Measurements from ENCODE around the gene UVSSA.

UVSSA gene

GRCh38 chr4:1399508-1400190 lies 52.6 kb downstream of the UVSSA start:
- no peak for DNase-seq

GRCh38 chr4:1400191-1400805 lies 53.3 kb downstream of the UVSSA start:
- no peak for DNase-seq

GRCh38 chr4:1400831-1401408 lies 53.9 kb downstream of the UVSSA start:
- no peak for DNase-seq

- DNase-seq: no peak
Measured at GRCh38 chr4:1401409-1402020, 54.5 kb downstream of the UVSSA start.

GRCh38 chr4:1402021-1402515 lies 55.1 kb downstream of the UVSSA start:
- no peak for DNase-seq

- no peak for DNase-seq
Measured at GRCh38 chr4:1402516-1403091, 55.6 kb downstream of the UVSSA start.

GRCh38 chr4:1403177-1403583 lies 56.2 kb downstream of the UVSSA start:
- no peak for DNase-seq

GRCh38 chr4:1403591-1404572 lies 56.9 kb downstream of the UVSSA start:
- DNase-seq: no peak

- no peak for DNase-seq
Measured at GRCh38 chr4:1404573-1405253, 57.7 kb downstream of the UVSSA start.

GRCh38 chr4:1405254-1405635 lies 58.2 kb downstream of the UVSSA start:
- no peak for DNase-seq

GRCh38 chr4:1405636-1406393 lies 58.8 kb downstream of the UVSSA start:
- no peak for DNase-seq

GRCh38 chr4:1406394-1406980 lies 59.5 kb downstream of the UVSSA start, which contains the start of gene NKX1-1:
Gene NKX1-1 (minus strand): TSS chr4:1406442. CDS start chr4:1406442, 0 bp downstream.
- DNase-seq: no peak

GRCh38 chr4:1406981-1407656 lies 60.1 kb downstream of the UVSSA start:
- no peak for DNase-seq

GRCh38 chr4:1407657-1408333 lies 60.8 kb downstream of the UVSSA start:
- no peak for DNase-seq

GRCh38 chr4:1408418-1408817 lies 61.4 kb downstream of the UVSSA start:
- DNase-seq: no peak

GRCh38 chr4:1409079-1409478 lies 62.1 kb downstream of the UVSSA start:
- DNase-seq: no peak

GRCh38 chr4:1409491-1410425 lies 62.8 kb downstream of the UVSSA start:
- no peak for DNase-seq

Measured in effector CD4-positive, alpha-beta T cell (primary cell).